Hematopoietic multipotent progenitor cell treated with erythropoietin and hydrocortisone succinate and interleukin-3 and kit ligand, for 17 days (in vitro differentiated cells): ENCODE measurements around the gene TNS1.

ENCODE experiments used
- DNase-seq: peaks from one replicate; pipeline ENCODE4 v3.0.0-alpha.2; 2015; ENCODE audit warnings: low spot score

TNS1 gene

GRCh38 chr2:217830061-217830460 lies 172.7 kb downstream of the TNS1 start:
- DNase-seq, result no peak

GRCh38 chr2:217829420-217829819 lies 173.4 kb downstream of the TNS1 start:
- peak; percentile 40 for DNase-seq

- peak; percentile 72 for DNase-seq
These were observed 174.5 kb downstream of the TNS1 start for GRCh38 chr2:217828336-217828735.

GRCh38 chr2:217827430-217828201 lies 175.2 kb downstream of the TNS1 start:
- peak; percentile 95 for DNase-seq

GRCh38 chr2:217826991-217827390 lies 175.8 kb downstream of the TNS1 start:
- DNase-seq, result no peak

GRCh38 chr2:217826520-217826919 lies 176.3 kb downstream of the TNS1 start:
- DNase-seq, result peak; percentile 60

GRCh38 chr2:217825469-217826235 lies 177.1 kb downstream of the TNS1 start:
- peak; percentile 32 for DNase-seq

- DNase-seq, result no peak
These were observed 178.6 kb downstream of the TNS1 start for GRCh38 chr2:217824223-217824622.

- no peak for DNase-seq
These were observed 179.2 kb downstream of the TNS1 start for GRCh38 chr2:217823626-217824025.

GRCh38 chr2:217822296-217823252 lies 180.2 kb downstream of the TNS1 start:
- DNase-seq, result no peak

GRCh38 chr2:217821536-217822147 lies 181.2 kb downstream of the TNS1 start:
- DNase-seq, result no peak

GRCh38 chr2:217820904-217821303 lies 181.9 kb downstream of the TNS1 start:
- DNase-seq, result no peak

- DNase-seq, result no peak
These were observed 182.5 kb downstream of the TNS1 start for GRCh38 chr2:217820091-217820819.

GRCh38 chr2:217818293-217818850 lies 184.4 kb downstream of the TNS1 start:
- DNase-seq, result no peak

- DNase-seq, result no peak
These were observed 185.1 kb downstream of the TNS1 start for GRCh38 chr2:217817466-217818292.

- DNase-seq, result no peak
These were observed 186.4 kb downstream of the TNS1 start for GRCh38 chr2:217816396-217816869.

GRCh38 chr2:217813828-217814227 lies 189.0 kb downstream of the TNS1 start:
- no peak for DNase-seq

- DNase-seq, result no peak
These were observed 190.6 kb downstream of the TNS1 start for GRCh38 chr2:217812170-217812569.

- DNase-seq, result no peak
These were observed 192.5 kb downstream of the TNS1 start for GRCh38 chr2:217810260-217810659.

GRCh38 chr2:217809736-217810135 lies 193.1 kb downstream of the TNS1 start:
- no peak for DNase-seq
